ENCODE measurements around the gene FBXO17. TPM values are rescaled to one million over a fixed set of nuclear protein-coding genes. Genes with fewer than 3 reads are reported as not detected.

The FBXO17 gene
- total and polyA plus RNA-seq, 2 of the 13 experiments (the other 11 are each of a cell fraction or from before 2014, with no cell fraction given) = 22.1 to 58.7 TPM

- no peak for TF ChIP-seq ZNF407 (CRISPR knock-in tag; IDR thresholded peaks at IDR 0.05; ENCODE audit: not compliant biosample characterization)
- TF ChIP-seq ZNF878 (CRISPR knock-in tag; IDR thresholded peaks at IDR 0.05) = 0 out of 2 replicates have a peak, but pooled peaks have one; percentile 26
- TF ChIP-seq KLF11 (CRISPR knock-in tag; IDR thresholded peaks at IDR 0.05) = 0 out of 2 replicates have a peak, but pooled peaks have one; percentile 4
- no peak for TF ChIP-seq LCORL (IDR thresholded peaks at IDR 0.05)
- TF ChIP-seq LCORL (CRISPR knock-in tag; IDR thresholded peaks at IDR 0.05) = no peak; the same call in 1 of the 2 replicates
- TF ChIP-seq KLF12 (CRISPR knock-in tag; IDR thresholded peaks at IDR 0.05; ENCODE audit: borderline replicate concordance) = peak; percentile 51; the same call in 1 of the 2 replicates
- 0 out of 3 replicates have a peak, but pooled peaks have one; percentile 17 for TF ChIP-seq MXI1 (IDR thresholded peaks at IDR 0.05; ENCODE audit: borderline replicate concordance, low read depth, low read length)
- no peak for TF ChIP-seq HES4 (CRISPR knock-in tag; IDR thresholded peaks at IDR 0.05; ENCODE audit: borderline replicate concordance)
- TF ChIP-seq ZNF225 (CRISPR knock-in tag; IDR thresholded peaks at IDR 0.05) = 0 out of 2 replicates have a peak, but pooled peaks have one; percentile 12
- TF ChIP-seq TFDP1 (CRISPR knock-in tag; IDR thresholded peaks at IDR 0.05; ENCODE audit: borderline replicate concordance) = 0 out of 2 replicates have a peak, but pooled peaks have one; percentile 6
- TF ChIP-seq ZNF546 (CRISPR knock-in tag; conservative IDR thresholded peaks at IDR 0.05) = peak; percentile 74; the same call in 1 of the 2 replicates
- TF ChIP-seq ZNF773 (CRISPR knock-in tag; IDR thresholded peaks at IDR 0.05; ENCODE audit: borderline replicate concordance) = no peak
- no peak for TF ChIP-seq SIN3B (IDR thresholded peaks at IDR 0.05; ENCODE audit: low read length)
Measured at GRCh38 chr19:38975861-38976271, 324 bp upstream of the FBXO17 start (continued).
